Right atrium auricular region (tissue), 2 donors: ENCODE results near the gene SLC41A1. TPM values are rescaled to one million over a fixed set of nuclear protein-coding genes. Genes with fewer than 3 reads are reported as not detected.
"Not testable (repeated sequence)": the region's sequence is repeated elsewhere in the genome, so short reads cannot be mapped to it uniquely, and the experiment has no call there.

Experiments
- DNase-seq: peaks from one replicate; pipeline ENCODE4 v3.0.0-alpha.2; 2019; ENCODE audit warnings: low spot score
- H3K27ac ChIP-seq, 2 donors: fragments of 200-600 bp; sonication (generic); 1 replicate in 1 of 2; 2 replicates in 1 of 2; pipeline ENCODE4 v1.5.1; 2016 to 2019
- H3K27me3 ChIP-seq, 2 donors: fragments of 200-600 bp; sonication (generic); one replicate each; pipeline versions ENCODE4 v1.5.1 to v1.6.0; 2017 to 2019
- H3K36me3 ChIP-seq: fragments of 200-600 bp; sonication (generic); one replicate; pipeline ENCODE4 v1.5.1; 2016
- H3K4me1 ChIP-seq, 2 donors: fragments of 200-600 bp; sonication (generic); one replicate each; pipeline versions ENCODE4 v1.5.1 to v1.6.0; 2017 to 2019
- H3K4me3 ChIP-seq, 2 donors: fragments of 200-600 bp; sonication (generic); 1 replicate in 1 of 2; 2 replicates in 1 of 2; pipeline ENCODE4 v1.5.1; 2017 to 2019; ENCODE audit warnings: mild to moderate bottlenecking in 1 of 2, moderate library complexity in 1 of 2
- H3K9me3 ChIP-seq, 2 donors: fragments of 200-600 bp; sonication (generic); one replicate each; pipeline ENCODE4 v1.5.1; 2019
- CTCF ChIP-seq, 2 donors: fragments of 200-600 bp; sonication (generic); IDR thresholded peaks; one replicate each; pipeline ENCODE4 v1.5.1; 2019; ENCODE audit warnings: antibody characterized with exemption in 2 of 2
- total RNA-seq, 2 donors: library from RNA; depleted of rRNA; stranded (reverse); fragments of >200 nt; gene quantifications; one replicate each; pipeline ENCODE4 v1.1.0, GENCODE V29; 2016

The SLC41A1 gene
- total RNA-seq, result 100 to 1,000 TPM; 204 to 255 TPM

GRCh38 chr1:205812878-205813754 is at the start of gene SLC41A1:
Gene SLC41A1, minus strand, starts transcription at chr1:205813198. Its CDS starts 2,757 bp downstream, at chr1:205810441.
- Histone ChIP-seq H3K9me3 (no peaks in the 10 kb centered on the region), H3K4me1 (peaks cover 0 to 41% of the 10 kb centered on the region in 2 donors), H3K27me3 (no peaks in the 10 kb centered on the region), H3K4me3 (peak within 1 kb of the TSS; percentile 76 to 97), H3K27ac (peak within 1 kb of the TSS; percentile 93 to 97), H3K36me3 (peaks cover 28% of the 10 kb centered on the region)
- DNase-seq, result peak; percentile 96
- no peak for TF ChIP-seq CTCF (IDR thresholded peaks at IDR 0.05)

- Histone ChIP-seq H3K36me3 (no peaks in the 10 kb centered on the region), H3K27me3 (no peaks in the 10 kb centered on the region), H3K27ac (no peak overlapping the region), H3K4me3 (no peak overlapping the region), H3K9me3 (no peaks in the 10 kb centered on the region), H3K4me1 (no peaks in the 10 kb centered on the region)
- TF ChIP-seq CTCF (IDR thresholded peaks at IDR 0.05), result no peak
- no peak for DNase-seq
Measured at GRCh38 chr1:205861540-205861939, 48.5 kb upstream of the SLC41A1 start.

GRCh38 chr1:205858141-205858961 is 45.4 kb upstream of the SLC41A1 start:
- DNase-seq, result no peak
- no peak overlapping the region for H3K27ac ChIP-seq

GRCh38 chr1:205857501-205857900 is 44.5 kb upstream of the SLC41A1 start:
- not testable (repeated sequence) for H3K4me1 ChIP-seq, H3K27ac ChIP-seq, H3K4me3 ChIP-seq, H3K27me3 ChIP-seq, H3K36me3 ChIP-seq, DNase-seq, H3K9me3 ChIP-seq

More at GRCh38 chr1:205858141-205858961, 45.4 kb upstream of the SLC41A1 start:
- no peaks in the 10 kb centered on the region for H3K27me3 ChIP-seq
- H3K4me3 ChIP-seq, result no peak overlapping the region
- TF ChIP-seq CTCF (IDR thresholded peaks at IDR 0.05), result peak in 1 of 2 donors; percentile 34
- no peaks in the 10 kb centered on the region for H3K4me1 ChIP-seq
- H3K36me3 ChIP-seq, result no peaks in the 10 kb centered on the region
- H3K9me3 ChIP-seq, result no peaks in the 10 kb centered on the region

- no peak for DNase-seq
- no peak for TF ChIP-seq CTCF (IDR thresholded peaks at IDR 0.05)
- Histone ChIP-seq H3K4me3 (no peak overlapping the region), H3K4me1 (no peaks in the 10 kb centered on the region), H3K36me3 (no peaks in the 10 kb centered on the region), H3K27ac (no peak overlapping the region), H3K9me3 (no peaks in the 10 kb centered on the region), H3K27me3 (no peaks in the 10 kb centered on the region)
Measured at GRCh38 chr1:205856433-205856832, 43.4 kb upstream of the SLC41A1 start.

- Histone ChIP-seq H3K4me1 (peaks cover 0 to 5% of the 10 kb centered on the region in 2 donors), H3K27me3 (no peaks in the 10 kb centered on the region)
Measured at GRCh38 chr1:205852969-205853368, 40.0 kb upstream of the SLC41A1 start.

More at GRCh38 chr1:205852969-205853368, 40.0 kb upstream of the SLC41A1 start:
- Histone ChIP-seq H3K4me3 (no peak overlapping the region), H3K36me3 (no peaks in the 10 kb centered on the region), H3K27ac (no peak overlapping the region), H3K9me3 (no peaks in the 10 kb centered on the region)
- no peak for DNase-seq
- TF ChIP-seq CTCF (IDR thresholded peaks at IDR 0.05), result no peak
